Esophagus squamous epithelium (tissue), 4 donors: Measurements from ENCODE around the gene KRT7. TPM values are rescaled to one million over a fixed set of nuclear protein-coding genes. Genes with fewer than 3 reads are reported as not detected.

ENCODE experiments used
- total RNA-seq, 4 donors: library from RNA; depleted of rRNA; stranded (reverse); fragments of >200 nt; gene quantifications; one replicate each; pipeline ENCODE4 v1.1.0, GENCODE V29; 2016

KRT7 gene
- total RNA-seq, 4 donors from 2014 or later: 18.7 to 118 (median 64.4) TPM

Other genes starting within 250 kb of the KRT7 start
- gene TAMALIN, start 226.3 kb upstream of the KRT7 start, total RNA-seq: 10 to 100 TPM in 1 of 4 donors, 1 to 10 TPM in 3; 1.7 to 10.7 (median 3.6) TPM
- 10 to 100 TPM in 1 of 4 donors, 1 to 10 TPM in 3; 3.4 to 12.6 (median 5.6) TPM for gene NR4A1, start 181.8 kb upstream of the KRT7 start, total RNA-seq
- gene ATG101, start 163.3 kb upstream of the KRT7 start, total RNA-seq: 10 to 100 TPM; 36.7 to 54.7 (median 40.4) TPM
- 1 to 10 TPM in 2 of 4 donors, under 1 TPM in 1, not detected in 1; 0.50 to 5.7 (median 1.8) TPM for gene SMIM41, start 153.5 kb upstream of the KRT7 start, total RNA-seq
- gene KRT80, start 41.2 kb upstream of the KRT7 start, total RNA-seq: 10 to 100 TPM; 11.4 to 39.6 (median 16.5) TPM
- not detected for gene KRT86, start 41.4 kb downstream of the KRT7 start, total RNA-seq
- gene KRT81, start 58.3 kb downstream of the KRT7 start, total RNA-seq: not detected
- gene KRT83, start 88.2 kb downstream of the KRT7 start, total RNA-seq: not detected
- gene KRT85, start 134.2 kb downstream of the KRT7 start, total RNA-seq: not detected
- gene KRT84, start 152.4 kb downstream of the KRT7 start, total RNA-seq: under 1 TPM in 1 of 4 donors, not detected in 3; 0.30 TPM
- not detected for gene KRT82, start 173.1 kb downstream of the KRT7 start, total RNA-seq
- gene KRT75, start 201.1 kb downstream of the KRT7 start, total RNA-seq: under 1 TPM in 1 of 4 donors, not detected in 3; 0.44 TPM
- 1,000 to 10,000 TPM in 3 of 4 donors, 100 to 1,000 TPM in 1; 308 to 3,585 (median 1,609) TPM for gene KRT6B, start 218.9 kb downstream of the KRT7 start, total RNA-seq
- gene KRT6C, start 240.6 kb downstream of the KRT7 start, total RNA-seq: 1,000 to 10,000 TPM in 3 of 4 donors, 10 to 100 TPM in 1; 99.0 to 3,532 (median 1,742) TPM